GM19099 (cell line): ENCODE results near the gene FAM53A.

Experiments used
- POLR2A ChIP-seq: IDR thresholded peaks from 3 replicates; pipeline ENCODE4 v1.6.1; 2011; ENCODE audit warnings: low read depth; ENCODE audit not compliant: insufficient read length; ENCODE audit errors: extremely low read depth

Gene FAM53A

GRCh38 chr4:1711055-1711570, 27.0 kb upstream of the FAM53A start:
- TF ChIP-seq POLR2A: no peak

GRCh38 chr4:1708581-1708980, 24.5 kb upstream of the FAM53A start:
- no peak for TF ChIP-seq POLR2A

GRCh38 chr4:1706358-1706757, 22.2 kb upstream of the FAM53A start:
- no peak for TF ChIP-seq POLR2A

- no peak for TF ChIP-seq POLR2A
These were observed 21.6 kb upstream of the FAM53A start for GRCh38 chr4:1705732-1706131.

GRCh38 chr4:1703867-1704266, 19.8 kb upstream of the FAM53A start:
- TF ChIP-seq POLR2A: no peak

GRCh38 chr4:1695913-1696312, 11.8 kb upstream of the FAM53A start:
- no peak for TF ChIP-seq POLR2A

GRCh38 chr4:1693131-1693896, 9.2 kb upstream of the FAM53A start:
- TF ChIP-seq POLR2A: no peak

GRCh38 chr4:1691737-1692373, 7.7 kb upstream of the FAM53A start:
- TF ChIP-seq POLR2A: no peak

GRCh38 chr4:1690698-1691097, 6.6 kb upstream of the FAM53A start:
- no peak for TF ChIP-seq POLR2A

- no peak for TF ChIP-seq POLR2A
These were observed 2.4 kb upstream of the FAM53A start for GRCh38 chr4:1686440-1687036.

GRCh38 chr4:1685235-1686150, 1.4 kb upstream of the FAM53A start:
- TF ChIP-seq POLR2A: no peak

- peak; percentile 10 for TF ChIP-seq POLR2A
These were observed 557 bp upstream of the FAM53A start for GRCh38 chr4:1684506-1685234.

- TF ChIP-seq POLR2A: no peak
These were observed 815 bp downstream of the FAM53A start for GRCh38 chr4:1683261-1683735.

GRCh38 chr4:1682860-1683259, 1.3 kb downstream of the FAM53A start:
- TF ChIP-seq POLR2A: no peak
